ENCODE measurements around the gene KPNB1.
A peak's percentile ranks its signal among the peaks of the same experiment; 100 is the strongest.

Gene KPNB1

DNA sequence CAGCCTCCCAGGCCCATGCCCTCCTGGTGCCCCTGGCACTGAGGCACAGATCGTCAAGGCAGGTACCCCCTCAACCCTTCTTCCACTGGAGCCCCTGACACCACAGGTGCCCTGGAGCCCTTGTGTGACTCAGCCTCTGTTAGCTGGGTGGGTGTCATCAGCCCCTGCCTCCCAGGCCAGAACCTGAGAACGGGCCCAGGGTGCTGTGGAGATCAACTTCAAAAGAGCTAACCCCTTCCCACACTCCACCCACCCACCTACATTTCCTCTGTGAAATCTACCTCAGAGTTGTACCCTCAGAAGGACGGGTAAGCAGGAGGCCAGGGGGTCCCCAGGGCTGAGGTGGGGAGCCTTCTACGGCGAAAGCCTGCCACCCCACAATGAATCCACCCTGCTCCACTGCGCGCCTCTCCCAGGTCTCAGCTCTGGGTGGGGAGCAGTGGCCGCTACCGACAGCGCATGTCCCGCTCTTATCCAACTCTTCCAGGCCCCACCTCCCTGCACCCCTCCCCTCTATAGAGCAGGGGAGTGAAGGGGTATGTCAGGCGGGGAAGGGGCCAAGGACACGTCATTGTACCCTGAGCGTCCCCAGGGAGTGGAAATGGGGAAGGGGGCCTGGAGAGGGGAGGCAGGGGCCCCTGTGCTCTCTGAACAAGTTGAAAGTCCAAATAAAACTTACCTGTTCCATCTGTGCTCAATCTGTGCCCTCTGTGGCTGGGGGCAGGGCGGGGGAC, 61.8 kb downstream of the KPNB1 start:
- DNase-seq (ENCODE audit: low read depth in 2 of 2) = no peak

- DNase-seq (ENCODE audit: low read depth in 2 of 2) = no peak
Observed at GRCh38 chr17:47712330-47713023, 62.8 kb downstream of the KPNB1 start.

DNA sequence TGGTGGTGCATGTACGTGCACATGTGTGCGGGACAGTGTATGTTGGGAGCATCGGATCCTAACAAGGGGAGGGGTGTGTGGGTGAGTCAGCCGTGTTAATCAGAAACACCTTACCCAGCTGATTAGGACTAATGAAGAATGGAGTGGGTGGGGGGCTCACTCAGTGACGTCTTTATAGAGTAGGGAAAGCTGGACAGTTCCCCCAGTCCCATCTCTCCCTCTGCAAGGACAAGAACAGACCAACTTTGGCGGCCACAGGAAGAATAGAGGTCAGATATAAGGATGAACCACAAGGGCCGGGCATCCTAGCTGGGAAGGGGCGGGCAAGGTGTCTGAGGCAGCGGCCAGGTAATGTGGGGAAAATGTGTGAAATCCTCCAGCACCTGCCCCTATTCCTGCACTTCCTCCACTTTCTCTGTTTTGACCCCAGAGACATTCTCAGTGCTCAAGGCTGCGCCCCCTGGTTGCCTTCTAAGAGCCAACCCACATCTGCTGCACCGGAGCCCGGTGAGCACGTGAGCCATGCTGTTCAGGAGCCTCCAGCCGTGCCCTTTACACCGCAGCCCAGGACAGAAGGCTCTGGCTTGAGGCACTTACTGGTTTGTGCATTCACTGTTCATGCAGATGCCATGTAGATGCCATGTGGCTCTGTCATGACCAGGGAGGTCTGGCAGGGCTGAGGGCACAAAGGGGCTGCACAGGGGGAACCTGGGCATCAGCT, 64.4 kb downstream of the KPNB1 start:
- DNase-seq (ENCODE audit: low read depth in 2 of 2) = no peak

- no peak for DNase-seq (ENCODE audit: low read depth in 2 of 2)
Observed at GRCh38 chr17:47714773-47715396, 65.2 kb downstream of the KPNB1 start.

DNA sequence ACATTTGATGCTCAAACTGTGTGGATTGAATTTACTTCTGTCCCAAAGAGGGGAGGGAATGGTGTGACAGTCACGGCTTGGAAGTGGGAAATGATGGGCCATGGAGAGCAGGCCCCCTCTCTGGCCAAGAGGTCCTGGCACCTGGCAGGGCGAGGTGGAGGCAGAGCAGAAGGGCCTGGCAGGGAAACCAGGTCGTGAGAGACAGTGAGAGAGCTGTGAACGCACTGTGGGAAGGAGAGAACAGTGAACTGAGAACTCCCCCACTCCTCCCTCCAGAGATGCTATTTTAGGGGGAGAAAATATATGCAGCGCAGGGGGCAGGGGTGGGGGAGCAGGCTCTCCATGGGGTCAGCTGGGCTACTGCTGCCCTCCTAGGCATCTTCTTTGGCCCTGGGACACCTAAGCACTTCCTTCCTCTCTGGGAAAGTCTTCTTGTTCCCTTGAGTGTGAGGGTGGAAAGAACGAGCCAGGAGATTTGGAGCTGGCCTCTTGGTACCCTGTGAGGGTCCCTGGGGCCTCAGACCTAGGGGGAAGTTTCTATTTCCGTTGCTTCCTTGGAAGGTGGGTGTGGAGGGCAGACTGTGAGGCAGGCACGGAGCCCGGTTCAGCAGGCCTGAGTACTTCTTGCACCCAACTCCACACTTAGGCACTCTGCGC, 66.1 kb downstream of the KPNB1 start:
- no peak for DNase-seq (ENCODE audit: low read depth in 2 of 2)

DNA sequence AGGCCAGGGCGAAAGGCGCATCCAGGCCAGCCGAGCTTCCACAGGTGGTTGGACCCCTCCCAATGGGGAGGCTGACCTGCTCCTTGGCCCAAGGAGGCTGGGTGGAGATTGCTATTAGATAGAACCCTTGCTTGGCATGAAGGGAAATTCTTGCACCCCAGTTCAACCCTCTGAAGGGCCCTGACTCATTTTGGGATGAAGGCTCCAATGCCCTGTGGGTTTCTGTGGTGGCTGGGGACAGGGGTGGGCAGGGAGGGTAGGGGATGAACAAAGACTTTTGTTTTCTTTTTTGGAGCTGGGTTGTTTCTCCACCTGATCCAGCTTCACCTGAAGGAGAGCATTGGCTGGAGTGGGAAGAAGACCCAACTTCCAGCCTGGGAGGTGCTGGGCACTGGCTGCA, 66.7 kb downstream of the KPNB1 start:
- DNase-seq (ENCODE audit: low read depth in 2 of 2) = no peak

DNA sequence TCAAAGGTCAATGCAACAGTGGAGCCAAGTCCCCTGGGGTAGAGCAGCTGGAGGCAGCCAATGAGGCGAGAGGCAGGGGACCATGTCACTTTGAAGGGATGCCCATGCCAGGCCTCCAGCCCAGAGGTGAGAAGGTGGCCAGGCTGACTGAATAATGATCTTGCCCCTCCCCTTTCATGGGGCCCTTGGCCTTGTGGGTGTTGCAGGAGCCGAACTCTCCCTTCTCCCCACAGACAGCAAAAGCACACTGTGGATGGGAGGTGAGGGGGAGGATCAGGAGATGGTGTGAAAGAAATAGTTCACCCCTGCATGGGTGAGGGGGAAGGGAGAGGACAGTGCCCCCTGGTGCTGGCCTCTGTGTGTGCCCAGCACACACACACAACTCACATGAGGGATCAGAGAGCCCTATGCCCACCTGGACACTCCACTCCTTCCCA, 67.6 kb downstream of the KPNB1 start:
- DNase-seq (ENCODE audit: low read depth in 2 of 2) = no peak

DNA sequence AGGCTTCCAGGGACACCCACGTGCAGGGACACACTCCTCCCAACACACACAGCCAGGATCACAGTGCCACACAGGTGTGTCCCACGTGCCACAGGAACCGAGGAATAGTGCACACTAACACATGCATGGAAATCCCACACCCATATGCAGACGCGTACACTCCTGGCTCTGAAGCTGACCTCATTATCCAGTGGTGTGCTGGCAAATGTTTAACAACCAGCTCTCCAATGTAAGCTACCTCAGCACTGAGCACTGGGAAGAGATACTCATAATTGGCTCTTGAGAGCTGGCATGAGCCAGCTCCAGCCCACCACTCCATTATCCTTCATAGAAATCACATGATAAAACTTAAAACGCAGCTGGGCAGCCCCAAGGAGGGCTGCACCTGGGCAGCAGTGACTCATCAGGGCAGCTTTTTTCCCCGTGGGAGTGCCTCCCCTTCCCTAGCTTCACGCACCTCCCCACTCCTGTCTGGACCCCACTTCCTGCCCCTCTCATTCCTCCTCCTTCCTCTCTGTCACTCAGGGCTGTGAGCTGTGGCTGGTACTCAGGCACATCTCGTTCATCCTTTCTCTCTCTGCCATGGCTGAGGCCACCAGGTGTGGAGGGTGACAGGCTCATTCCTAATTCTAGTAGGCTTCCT, 68.4 kb downstream of the KPNB1 start:
- no peak for DNase-seq (ENCODE audit: low read depth in 2 of 2)

- no peak for DNase-seq (ENCODE audit: low read depth in 2 of 2)
Observed at GRCh38 chr17:47718634-47719405, 69.1 kb downstream of the KPNB1 start.

DNA sequence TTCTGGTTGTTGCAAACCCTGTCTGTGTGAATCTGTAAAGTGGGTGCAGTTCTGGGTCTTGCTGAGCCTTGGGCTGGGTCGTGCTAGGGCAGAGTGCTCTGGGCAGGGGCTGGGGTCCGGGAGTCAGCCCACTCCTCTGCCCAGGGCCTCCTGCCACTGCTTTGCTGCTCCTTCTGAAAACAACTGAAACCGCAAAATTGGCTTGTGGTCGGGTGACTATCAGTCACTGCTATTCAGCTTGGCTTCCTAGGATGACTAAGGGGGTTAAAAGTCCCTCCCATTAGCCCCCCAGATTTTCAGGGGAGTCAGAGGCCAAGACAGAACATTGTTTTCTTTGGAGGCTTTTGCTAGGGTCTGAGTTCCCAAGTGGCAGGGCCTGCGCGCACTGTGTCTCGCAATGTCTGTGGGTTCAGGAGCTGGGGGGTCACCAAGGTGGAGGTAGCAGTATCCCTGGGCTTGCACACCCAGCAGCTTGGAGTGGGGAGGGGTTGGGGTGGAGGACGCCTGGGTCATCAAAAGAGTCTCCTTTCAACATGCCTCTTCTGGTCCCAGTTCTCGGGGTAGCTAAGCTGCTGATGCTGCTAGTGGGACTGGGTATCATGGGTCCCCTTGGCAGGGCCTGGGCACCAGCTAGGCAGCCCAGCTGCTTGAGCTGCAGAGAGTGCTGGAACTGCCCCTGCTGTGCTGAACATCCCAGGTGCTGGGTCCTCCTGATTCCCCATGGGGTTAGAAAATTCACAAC, 69.9 kb downstream of the KPNB1 start:
- DNase-seq (ENCODE audit: low read depth in 2 of 2) = peak; percentile 49 to 57

- no peak for DNase-seq (ENCODE audit: low read depth in 2 of 2)
Observed at GRCh38 chr17:47720196-47720595, 70.5 kb downstream of the KPNB1 start.

DNA sequence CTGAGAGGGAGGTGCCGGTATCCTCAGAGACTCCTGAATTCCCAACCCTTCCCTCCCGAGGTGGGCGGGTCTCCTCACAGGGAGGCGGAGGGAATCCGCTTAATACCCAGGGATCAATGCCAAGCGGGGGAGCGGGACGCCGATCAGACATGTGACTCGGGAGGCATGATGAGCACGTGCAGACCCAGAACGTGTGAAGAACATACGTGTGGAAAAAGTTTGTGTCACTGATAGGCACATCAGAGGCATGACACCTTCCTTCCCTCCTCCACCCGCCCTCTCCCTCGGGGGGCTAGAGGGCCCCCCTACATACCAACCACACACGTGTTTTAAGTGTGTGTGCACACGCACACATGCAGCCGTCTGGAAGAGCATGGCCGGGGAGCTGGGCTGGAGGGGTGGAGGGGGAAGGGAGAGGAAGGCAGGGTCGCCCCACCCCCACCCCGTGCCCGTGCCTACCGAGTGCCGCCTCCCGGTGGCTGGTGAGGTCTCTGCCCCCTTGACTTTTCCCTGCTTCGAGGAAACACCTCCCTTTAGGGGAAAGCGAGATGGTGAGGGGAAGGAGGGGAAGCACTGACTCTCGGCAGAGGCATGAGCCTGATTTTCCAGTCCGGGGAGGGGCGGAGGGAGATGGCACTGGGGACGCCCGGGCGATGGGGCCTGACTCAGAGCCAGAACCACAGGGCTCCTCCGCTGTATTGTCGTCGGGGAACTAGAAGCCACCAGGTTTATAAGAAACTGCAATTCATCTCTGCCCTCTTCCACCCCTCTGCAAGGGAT, 71.2 kb downstream of the KPNB1 start:
- DNase-seq (ENCODE audit: low read depth in 2 of 2) = no peak

DNA sequence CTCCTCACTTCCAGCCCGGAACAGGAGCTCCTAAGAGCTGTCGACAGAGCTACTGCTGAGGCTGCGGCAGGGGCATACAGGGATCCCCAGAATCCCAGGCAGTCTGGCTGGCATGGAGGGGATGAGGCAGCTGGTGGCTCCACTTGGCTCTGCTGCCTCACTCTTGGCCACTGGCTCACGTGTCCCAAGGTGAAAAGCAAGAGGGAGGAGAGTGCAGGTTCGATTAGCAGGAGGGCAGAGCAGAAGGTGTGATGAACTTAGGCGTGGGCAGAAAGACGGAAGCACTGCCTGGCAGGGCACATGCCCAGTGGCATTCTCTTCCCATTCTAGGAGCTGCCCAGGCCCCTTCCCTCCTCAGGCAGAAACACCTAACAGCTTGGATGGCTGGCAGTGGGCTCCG, 72.0 kb downstream of the KPNB1 start:
- no peak for DNase-seq (ENCODE audit: low read depth in 2 of 2)

DNA sequence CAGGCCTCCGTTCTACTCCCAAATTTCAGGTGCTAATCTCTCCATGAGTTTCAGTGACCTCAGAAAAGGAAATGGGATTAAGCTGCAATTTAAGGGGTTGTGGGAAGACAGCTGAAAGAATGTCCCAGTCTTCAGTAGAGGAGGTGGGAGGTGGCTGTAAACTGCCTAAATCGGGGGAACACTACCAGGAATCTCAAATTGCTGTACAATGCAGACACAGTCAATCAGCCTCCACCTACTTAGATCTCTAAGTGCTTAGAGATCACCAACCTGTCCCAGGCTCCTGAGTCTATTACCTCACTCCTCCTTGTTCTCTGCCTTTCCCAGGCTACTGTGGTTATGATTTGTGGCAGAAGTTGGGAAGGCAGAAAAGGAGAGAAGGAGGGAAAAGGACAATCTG, 75.0 kb downstream of the KPNB1 start:
- no peak for DNase-seq (ENCODE audit: low read depth in 2 of 2)

- DNase-seq (ENCODE audit: low read depth in 2 of 2) = no peak
Observed at GRCh38 chr17:47725446-47726111, 75.9 kb downstream of the KPNB1 start.

- no peak for DNase-seq (ENCODE audit: low read depth in 2 of 2)
Observed at GRCh38 chr17:47726796-47727703, 77.3 kb downstream of the KPNB1 start.

DNA sequence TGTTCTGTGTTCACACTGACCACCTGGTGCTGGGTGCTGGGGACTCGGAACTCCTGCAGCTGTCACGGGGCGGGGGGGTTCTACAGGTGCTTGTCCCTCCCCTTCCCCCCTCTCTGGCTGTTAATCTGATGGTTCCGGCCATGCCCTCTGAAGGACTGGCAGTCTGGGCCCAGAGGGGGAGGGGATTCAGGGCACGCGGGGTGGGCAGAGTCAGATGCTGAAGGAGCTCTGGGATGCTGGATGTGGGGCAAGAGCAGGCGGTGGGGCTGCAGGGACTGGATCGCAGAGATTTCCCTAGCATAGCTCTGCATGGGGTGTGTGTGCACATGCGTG, 78.0 kb downstream of the KPNB1 start:
- no peak for DNase-seq (ENCODE audit: low read depth in 2 of 2)

All from fibroblast of skin of left quadriceps (primary cell).